H7 (cell line): ENCODE measurements around the gene F2RL1. TPM values are rescaled to one million over a fixed set of nuclear protein-coding genes. Genes with fewer than 3 reads are reported as not detected.

Experiments
- DNase-seq: peaks from one replicate; pipeline ENCODE4 v3.0.0; 2012
- H3K27me3 ChIP-seq: 2 replicates; pipeline ENCODE4 v1.6.0; 2011; ENCODE audit warnings: mild to moderate bottlenecking, low read length; ENCODE audit not compliant: control insufficient read depth, insufficient read depth
- H3K36me3 ChIP-seq: replicated peaks from 2 replicates; pipeline ENCODE4 v1.5.1; 2011; ENCODE audit warnings: low read length; ENCODE audit not compliant: control insufficient read depth, insufficient read depth
- H3K4me3 ChIP-seq: 2 replicates; pipeline ENCODE4 v1.5.1; 2011; ENCODE audit warnings: low read depth, mild to moderate bottlenecking, control low read depth, low read length, moderate library complexity; ENCODE audit not compliant: insufficient read depth
- total RNA-seq: library from RNA; depleted of rRNA; stranded (reverse); fragments of >200 nt; shearing (Covaris generic); gene quantifications from 2 replicates; pipeline ENCODE4 v1.2.3, GENCODE V29; 2014; rRNA removed

The F2RL1 gene
- total RNA-seq, 1 experiment from 2014 or later, result 40.7 TPM

DNA sequence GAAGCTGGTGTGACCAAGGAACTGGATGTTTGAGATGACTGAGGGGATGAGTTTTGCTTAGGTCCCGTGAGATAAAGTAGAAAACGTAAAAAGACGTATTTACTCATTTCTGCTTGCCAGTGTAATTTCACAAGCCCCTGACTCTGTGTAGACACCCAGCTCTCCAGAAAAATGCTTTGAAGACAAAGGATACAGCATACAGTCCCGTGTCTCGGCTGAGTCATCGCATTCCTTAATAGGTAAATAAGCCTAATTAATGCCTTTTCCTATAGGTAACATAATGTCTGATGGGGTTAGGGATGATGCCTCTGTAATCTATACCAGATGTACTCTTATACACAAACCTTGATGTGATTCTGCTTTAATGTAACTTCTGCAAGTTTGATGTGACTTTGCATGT, 51.2 kb downstream of the F2RL1 start:
- no peaks in the 10 kb centered on the region for H3K36me3 ChIP-seq
- DNase-seq, result no peak
- H3K27me3 ChIP-seq, result no peaks in the 10 kb centered on the region
- H3K4me3 ChIP-seq, result no peak overlapping the region

DNA sequence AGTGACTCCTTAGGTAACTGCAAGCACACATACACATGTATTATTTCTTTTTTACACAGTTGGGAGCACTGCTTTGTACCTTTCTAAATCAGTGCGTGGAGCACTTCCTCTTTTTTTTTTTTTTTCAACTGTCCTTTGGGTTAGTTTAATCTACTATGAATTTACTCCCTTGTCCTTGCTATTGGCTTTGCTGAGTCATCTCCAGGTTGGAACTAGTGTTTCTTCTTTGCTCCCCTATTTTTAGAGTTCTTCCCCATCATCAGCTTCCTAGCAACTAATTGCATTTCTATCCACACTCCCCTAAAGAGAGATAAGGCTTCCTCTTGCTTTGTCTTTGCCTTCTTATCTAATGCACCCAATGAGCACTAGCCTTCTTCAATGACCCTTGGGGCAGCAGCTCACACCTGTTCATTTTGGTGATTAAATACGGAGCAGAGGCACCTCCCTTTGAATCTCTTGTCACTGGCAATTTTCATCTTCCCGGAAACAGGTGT, 55.3 kb downstream of the F2RL1 start:
- no peak for DNase-seq
- Histone ChIP-seq H3K36me3 (no peaks in the 10 kb centered on the region), H3K4me3 (peak overlapping the region; percentile 34), H3K27me3 (no peaks in the 10 kb centered on the region)

Other genes with a start within 250 kb of the F2RL1 start
- 0.69 TPM in 1 of 2 replicates, not detected in the other for gene F2RL2, start 195.6 kb upstream of the F2RL1 start, total RNA-seq
- 17.1 and 23.3 TPM in 2 replicates for gene F2R, start 102.9 kb upstream of the F2RL1 start, total RNA-seq
- gene S100Z, start 31.0 kb downstream of the F2RL1 start, total RNA-seq, result 1.1 and 1.6 TPM in 2 replicates
- gene CRHBP, start 134.0 kb downstream of the F2RL1 start, total RNA-seq, result 1.00 and 2.3 TPM in 2 replicates
- 17.8 and 24.5 TPM in 2 replicates for gene AGGF1, start 211.4 kb downstream of the F2RL1 start, total RNA-seq